HCT116 (cell line): ENCODE measurements around the gene PC.

Experiments
- EZH2 ChIP-seq: fragments of 200-600 bp; sonication (generic); IDR thresholded peaks from 2 replicates; pipeline ENCODE4 v1.6.1; 2017; ENCODE audit warnings: antibody characterized with exemption, mixed run types
- JUND ChIP-seq: IDR thresholded peaks from 2 replicates; pipeline ENCODE4 v1.6.1; 2012
- POLR2AphosphoS5 ChIP-seq: IDR thresholded peaks from 2 replicates; pipeline ENCODE4 v1.6.1; 2011; ENCODE audit warnings: mild to moderate bottlenecking, low read depth, low read length, moderate library complexity
- ZFX ChIP-seq: fragments of 450-650 bp; IDR thresholded peaks from 2 replicates; pipeline ENCODE4 v1.6.1; 2017
- TF ChIP-seq, protein P1 (sequence below), 3 experiments: fragments of 200-600 bp in 1 of 3; sonication (generic) in 1 of 3; IDR thresholded peaks in 2 of 3; conservative IDR thresholded peaks in 1 of 3; 2 replicates each; pipeline ENCODE4 v1.5.1; 2012 to 2017; ENCODE audit warnings: low read depth in 2 of 3, low read length in 2 of 3, antibody characterized with exemption in 1 of 3, borderline replicate concordance in 1 of 3, control low read depth in 1 of 3, mild to moderate bottlenecking in 1 of 3, mixed read lengths in 1 of 3, mixed run types in 1 of 3, moderate library complexity in 1 of 3; ENCODE audit not compliant: insufficient read depth in 1 of 3
- TF ChIP-seq, protein P2 (sequence below): IDR thresholded peaks from 2 replicates; pipeline ENCODE4 v1.6.1; 2012

DNA sequence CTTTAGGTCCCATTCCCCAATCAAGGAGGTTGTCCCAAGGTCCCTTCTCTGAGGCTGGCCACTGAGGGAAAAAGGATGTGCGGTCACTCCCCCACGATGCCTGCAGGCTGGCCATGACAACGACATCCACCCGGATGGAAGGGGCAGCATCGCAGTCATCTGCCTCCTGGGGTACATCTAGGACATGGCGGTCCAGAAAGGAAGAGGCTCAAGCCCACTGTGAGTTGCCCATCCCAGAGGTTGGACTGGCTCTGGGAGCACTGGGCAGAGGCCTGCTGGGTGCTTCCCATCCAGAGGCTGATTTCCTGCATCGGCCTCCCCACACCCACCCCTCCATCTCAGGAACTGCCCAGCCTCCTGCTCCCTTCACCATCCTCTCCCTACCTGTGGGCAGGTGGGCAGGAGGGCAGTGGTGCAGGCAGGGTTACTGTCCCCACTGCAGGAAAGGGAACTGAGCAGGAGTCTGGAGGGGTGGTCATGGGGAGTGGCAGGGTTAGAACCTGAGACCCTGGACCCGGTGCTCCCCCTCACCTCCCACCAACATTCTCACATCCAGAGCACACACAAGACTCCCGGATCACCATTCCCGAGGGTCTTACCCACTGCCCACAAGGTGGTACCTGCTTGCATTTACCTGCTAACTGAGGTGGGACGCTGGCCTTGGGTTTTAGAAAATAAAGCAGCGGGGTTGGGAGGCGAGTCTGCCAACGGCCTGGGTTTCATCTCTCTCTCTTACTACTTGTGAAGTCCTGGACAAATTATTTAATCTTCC is 110.5 kb downstream of the PC start:
- no peak for TF ChIP-seq POLR2AphosphoS5
- no peak for TF ChIP-seq EZH2
- TF ChIP-seq, protein P1, sequence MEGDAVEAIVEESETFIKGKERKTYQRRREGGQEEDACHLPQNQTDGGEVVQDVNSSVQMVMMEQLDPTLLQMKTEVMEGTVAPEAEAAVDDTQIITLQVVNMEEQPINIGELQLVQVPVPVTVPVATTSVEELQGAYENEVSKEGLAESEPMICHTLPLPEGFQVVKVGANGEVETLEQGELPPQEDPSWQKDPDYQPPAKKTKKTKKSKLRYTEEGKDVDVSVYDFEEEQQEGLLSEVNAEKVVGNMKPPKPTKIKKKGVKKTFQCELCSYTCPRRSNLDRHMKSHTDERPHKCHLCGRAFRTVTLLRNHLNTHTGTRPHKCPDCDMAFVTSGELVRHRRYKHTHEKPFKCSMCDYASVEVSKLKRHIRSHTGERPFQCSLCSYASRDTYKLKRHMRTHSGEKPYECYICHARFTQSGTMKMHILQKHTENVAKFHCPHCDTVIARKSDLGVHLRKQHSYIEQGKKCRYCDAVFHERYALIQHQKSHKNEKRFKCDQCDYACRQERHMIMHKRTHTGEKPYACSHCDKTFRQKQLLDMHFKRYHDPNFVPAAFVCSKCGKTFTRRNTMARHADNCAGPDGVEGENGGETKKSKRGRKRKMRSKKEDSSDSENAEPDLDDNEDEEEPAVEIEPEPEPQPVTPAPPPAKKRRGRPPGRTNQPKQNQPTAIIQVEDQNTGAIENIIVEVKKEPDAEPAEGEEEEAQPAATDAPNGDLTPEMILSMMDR (IDR thresholded peaks at IDR 0.05 in 2 of 3, conservative IDR thresholded peaks at IDR 0.05 in 1 of 3; ENCODE audit: borderline replicate concordance in 1 of 3, insufficient read depth in 1 of 3, low read depth in 2 of 3, low read length in 2 of 3): no peak
- no peak for TF ChIP-seq JUND
- no peak for TF ChIP-seq ZFX
- TF ChIP-seq, protein P2, sequence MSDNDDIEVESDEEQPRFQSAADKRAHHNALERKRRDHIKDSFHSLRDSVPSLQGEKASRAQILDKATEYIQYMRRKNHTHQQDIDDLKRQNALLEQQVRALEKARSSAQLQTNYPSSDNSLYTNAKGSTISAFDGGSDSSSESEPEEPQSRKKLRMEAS: no peak
